ENCODE measurements around the gene MCOLN3.

The MCOLN3 gene

GRCh38 chr1:85048296-85049064, at the start of gene MCOLN3:
TSS of gene MCOLN3 (minus strand) at chr1:85048500. CDS start at chr1:85045360, 3,140 bp downstream.
- no peak for DNase-seq (ENCODE audit: low read depth)

GRCh38 chr1:85093644-85094043, 45.3 kb upstream of the MCOLN3 start:
- no peak for DNase-seq (ENCODE audit: low read depth)

GRCh38 chr1:85091671-85092280, 43.5 kb upstream of the MCOLN3 start:
- DNase-seq (ENCODE audit: low read depth), result no peak

GRCh38 chr1:85090225-85090624, 41.9 kb upstream of the MCOLN3 start:
- DNase-seq (ENCODE audit: low read depth), result no peak

GRCh38 chr1:85089203-85089602, 40.9 kb upstream of the MCOLN3 start:
- DNase-seq (ENCODE audit: low read depth), result no peak

GRCh38 chr1:85088408-85088784, 40.1 kb upstream of the MCOLN3 start:
- DNase-seq (ENCODE audit: low read depth), result no peak

GRCh38 chr1:85087659-85088407, 39.5 kb upstream of the MCOLN3 start:
- DNase-seq (ENCODE audit: low read depth), result no peak

- DNase-seq (ENCODE audit: low read depth), result no peak
These were observed 37.1 kb upstream of the MCOLN3 start for GRCh38 chr1:85085417-85085816.

- no peak for DNase-seq (ENCODE audit: low read depth)
These were observed 30.6 kb upstream of the MCOLN3 start for GRCh38 chr1:85078903-85079302.

- DNase-seq (ENCODE audit: low read depth), result no peak
These were observed 26.2 kb upstream of the MCOLN3 start for GRCh38 chr1:85074365-85074964.

- no peak for DNase-seq (ENCODE audit: low read depth)
These were observed 22.7 kb upstream of the MCOLN3 start for GRCh38 chr1:85070972-85071492.

GRCh38 chr1:85068846-85069245, 20.5 kb upstream of the MCOLN3 start:
- no peak for DNase-seq (ENCODE audit: low read depth)

GRCh38 chr1:85065550-85065949, 17.2 kb upstream of the MCOLN3 start:
- no peak for DNase-seq (ENCODE audit: low read depth)

GRCh38 chr1:85062425-85063026, 14.2 kb upstream of the MCOLN3 start:
- DNase-seq (ENCODE audit: low read depth), result no peak

GRCh38 chr1:85061711-85062424, 13.6 kb upstream of the MCOLN3 start:
- DNase-seq (ENCODE audit: low read depth), result peak; percentile 52

- DNase-seq (ENCODE audit: low read depth), result no peak
These were observed 11.7 kb upstream of the MCOLN3 start for GRCh38 chr1:85060038-85060437.

- DNase-seq (ENCODE audit: low read depth), result no peak
These were observed 11.3 kb upstream of the MCOLN3 start for GRCh38 chr1:85059563-85059962.

- DNase-seq (ENCODE audit: low read depth), result no peak
These were observed 10.5 kb upstream of the MCOLN3 start for GRCh38 chr1:85058786-85059185.

GRCh38 chr1:85058311-85058710, 10.0 kb upstream of the MCOLN3 start:
- DNase-seq (ENCODE audit: low read depth), result no peak

GRCh38 chr1:85054664-85055063, 6.4 kb upstream of the MCOLN3 start:
- no peak for DNase-seq (ENCODE audit: low read depth)

- no peak for DNase-seq (ENCODE audit: low read depth)
These were observed 1.5 kb upstream of the MCOLN3 start for GRCh38 chr1:85049735-85050166.

All from stimulated activated CD8-positive, alpha-beta memory T cell treated with anti-CD3 and anti-CD28 coated beads, Interleukin-7, amount 100 ng/mL, for 24 hours (primary cell).